GM19240 (cell line): ENCODE measurements around the gene TTC7B.
"Not testable (repeated sequence)": the region's sequence is repeated elsewhere in the genome, so short reads cannot be mapped to it uniquely, and the experiment has no call there.

ENCODE experiments used
- DNase-seq: peaks from one replicate; pipeline ENCODE4 v3.0.0; 2011; ENCODE audit warnings: low spot score; ENCODE audit not compliant: insufficient read length

Gene TTC7B

GRCh38 chr14:90830931-90831701, 14.9 kb upstream of the TTC7B start:
- DNase-seq, result no peak

DNA sequence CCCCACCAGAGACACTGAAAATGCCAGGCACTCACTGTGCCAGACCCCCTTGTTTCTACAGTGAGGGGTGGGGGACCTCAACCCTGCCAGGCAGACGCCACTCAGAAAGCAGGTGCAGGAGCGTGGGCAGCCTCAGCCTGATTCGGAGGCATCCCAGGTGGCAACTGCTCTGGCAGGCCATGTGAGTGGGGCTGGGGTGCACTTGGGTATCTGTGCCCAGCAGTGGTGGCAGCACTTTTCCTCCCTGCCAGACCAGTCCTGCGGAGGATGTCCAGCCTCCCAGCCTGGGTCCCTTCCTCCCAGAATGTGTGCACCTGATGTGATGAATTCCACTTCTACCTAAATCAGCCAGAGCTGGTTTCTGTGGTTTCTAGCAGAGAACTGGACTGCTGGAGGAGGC, 13.4 kb upstream of the TTC7B start:
- no peak for DNase-seq

DNA sequence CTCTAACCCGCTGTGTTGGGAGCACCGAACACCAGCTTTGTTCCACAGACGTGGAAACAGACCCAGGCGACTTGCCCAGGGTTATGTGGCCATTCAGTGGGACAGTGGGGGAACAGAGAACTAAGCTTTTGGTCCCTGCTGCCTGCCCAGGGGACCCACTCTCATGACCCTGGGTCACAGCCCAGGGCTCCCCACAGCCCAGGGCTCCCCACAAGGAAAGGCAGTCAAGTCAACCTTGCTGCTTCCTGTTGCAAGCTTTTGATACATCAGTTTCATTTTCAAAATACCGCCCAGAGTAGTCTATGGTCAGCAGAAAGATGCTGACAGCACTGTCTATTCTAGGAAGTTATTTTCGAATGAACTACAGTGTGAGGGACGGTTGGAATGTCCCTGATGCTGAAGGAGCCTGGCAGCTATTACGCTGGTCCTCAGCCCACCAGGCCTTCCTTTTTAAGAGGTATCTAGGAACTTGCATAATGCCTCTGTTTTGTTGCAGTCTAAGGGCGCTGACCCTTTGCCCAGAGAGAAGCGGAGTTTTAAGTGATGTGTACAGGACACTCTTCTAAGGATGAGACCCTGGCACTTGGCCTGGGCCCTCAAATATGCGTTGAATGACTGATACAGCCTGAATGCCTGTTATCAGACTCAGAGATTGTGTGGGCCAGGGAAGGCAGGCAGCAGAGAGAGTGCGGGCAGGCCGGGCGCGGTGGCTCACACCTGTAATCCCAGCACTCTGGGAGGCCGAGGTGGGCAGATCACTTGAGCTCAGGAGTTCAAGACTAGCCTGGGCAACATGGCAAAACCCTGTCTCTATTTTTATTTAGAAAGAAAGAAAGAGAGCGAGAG, 12.6 kb upstream of the TTC7B start:
- no peak for DNase-seq

- DNase-seq, result peak; percentile 84
These were observed 11.8 kb upstream of the TTC7B start for GRCh38 chr14:90827919-90828610.

GRCh38 chr14:90823542-90823941, 7.3 kb upstream of the TTC7B start:
- DNase-seq, result not testable (repeated sequence)

DNA sequence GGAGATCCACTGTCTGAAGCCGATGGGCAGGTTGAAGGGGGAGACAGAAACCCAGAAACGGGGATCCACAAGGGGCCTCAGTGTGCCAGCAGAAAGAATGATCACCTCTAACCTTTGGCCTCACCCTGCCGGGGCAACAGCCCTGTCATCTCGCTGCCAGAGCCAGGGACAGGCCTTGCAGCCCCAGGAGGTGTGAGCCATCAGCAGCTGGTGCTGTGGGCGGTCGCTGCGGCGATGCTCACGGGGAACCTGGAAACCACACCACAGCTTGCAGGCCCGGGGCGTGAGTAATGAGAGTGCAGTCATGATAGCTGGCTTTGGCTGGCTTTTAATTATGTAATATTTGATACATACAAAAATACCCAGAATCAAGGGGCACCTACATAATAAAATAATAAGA, 4.7 kb upstream of the TTC7B start:
- DNase-seq, result no peak

GRCh38 chr14:90819734-90820393, 3.6 kb upstream of the TTC7B start:
- DNase-seq, result no peak

DNA sequence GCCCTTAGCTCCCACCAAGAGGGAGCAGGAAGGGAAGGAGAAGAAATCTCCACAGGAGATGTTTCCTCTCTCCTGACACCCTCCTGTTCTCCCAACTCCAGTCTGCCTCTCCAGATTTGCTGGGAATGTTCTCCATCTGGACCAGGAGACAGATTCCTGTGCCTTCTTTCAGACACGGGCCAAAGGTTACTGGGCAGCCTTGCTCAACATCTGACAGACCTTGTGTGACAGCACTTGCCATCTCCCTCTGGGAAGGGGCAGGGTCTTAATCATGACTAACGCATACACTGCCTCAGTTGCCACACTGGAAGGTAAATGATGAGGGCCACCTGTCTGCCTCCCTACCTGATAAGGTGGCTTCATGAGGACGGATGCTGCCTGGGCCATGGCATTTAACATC, 2.5 kb upstream of the TTC7B start:
- no peak for DNase-seq

DNA sequence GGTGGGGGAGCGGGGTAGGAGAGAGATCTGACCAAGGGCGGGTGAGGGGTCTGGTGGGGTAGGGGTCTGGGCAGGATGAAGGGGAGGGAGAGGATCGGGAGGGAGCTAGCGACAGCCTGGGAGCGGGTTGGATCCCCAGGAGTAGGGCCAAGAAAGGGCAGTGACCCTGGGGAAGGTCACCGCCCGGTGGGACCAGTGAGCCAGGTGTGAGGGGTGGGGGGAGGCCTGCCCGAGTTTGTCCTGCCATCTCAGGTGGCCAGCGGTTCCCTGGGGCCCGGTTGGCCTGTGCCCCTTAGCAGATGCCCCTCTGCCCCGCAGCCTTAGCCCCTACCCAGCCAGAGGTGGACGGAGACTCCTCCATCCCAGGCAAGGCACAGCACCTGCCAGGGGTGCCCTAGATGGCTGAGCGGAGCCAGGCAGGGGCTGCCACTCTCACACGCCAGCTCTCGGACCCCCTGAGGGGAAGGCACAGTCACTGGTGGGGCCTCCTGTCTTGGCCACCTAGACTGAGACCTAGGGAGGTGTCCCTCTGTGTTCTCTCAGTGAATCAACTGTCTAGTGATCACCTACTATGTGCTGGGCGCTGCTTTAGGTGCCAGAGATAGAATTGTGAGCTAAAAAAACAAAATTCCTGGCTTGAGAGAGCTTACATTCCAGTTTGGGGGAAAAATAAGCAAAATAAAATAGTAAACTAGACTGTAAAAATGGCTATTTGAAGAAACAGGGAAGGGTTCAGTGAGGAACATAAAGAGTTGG, 629 bp upstream of the TTC7B start:
- no peak for DNase-seq

- no peak for DNase-seq
These were observed 733 bp downstream of the TTC7B start for GRCh38 chr14:90815572-90815821.

- no peak for DNase-seq
These were observed 1.2 kb downstream of the TTC7B start for GRCh38 chr14:90814806-90815571.

GRCh38 chr14:90813442-90813841, 2.8 kb downstream of the TTC7B start:
- DNase-seq, result no peak

GRCh38 chr14:90812109-90812508, 4.1 kb downstream of the TTC7B start:
- no peak for DNase-seq

- DNase-seq, result no peak
These were observed 4.6 kb downstream of the TTC7B start for GRCh38 chr14:90811641-90812040.

- no peak for DNase-seq
These were observed 5.4 kb downstream of the TTC7B start for GRCh38 chr14:90810806-90811205.

DNA sequence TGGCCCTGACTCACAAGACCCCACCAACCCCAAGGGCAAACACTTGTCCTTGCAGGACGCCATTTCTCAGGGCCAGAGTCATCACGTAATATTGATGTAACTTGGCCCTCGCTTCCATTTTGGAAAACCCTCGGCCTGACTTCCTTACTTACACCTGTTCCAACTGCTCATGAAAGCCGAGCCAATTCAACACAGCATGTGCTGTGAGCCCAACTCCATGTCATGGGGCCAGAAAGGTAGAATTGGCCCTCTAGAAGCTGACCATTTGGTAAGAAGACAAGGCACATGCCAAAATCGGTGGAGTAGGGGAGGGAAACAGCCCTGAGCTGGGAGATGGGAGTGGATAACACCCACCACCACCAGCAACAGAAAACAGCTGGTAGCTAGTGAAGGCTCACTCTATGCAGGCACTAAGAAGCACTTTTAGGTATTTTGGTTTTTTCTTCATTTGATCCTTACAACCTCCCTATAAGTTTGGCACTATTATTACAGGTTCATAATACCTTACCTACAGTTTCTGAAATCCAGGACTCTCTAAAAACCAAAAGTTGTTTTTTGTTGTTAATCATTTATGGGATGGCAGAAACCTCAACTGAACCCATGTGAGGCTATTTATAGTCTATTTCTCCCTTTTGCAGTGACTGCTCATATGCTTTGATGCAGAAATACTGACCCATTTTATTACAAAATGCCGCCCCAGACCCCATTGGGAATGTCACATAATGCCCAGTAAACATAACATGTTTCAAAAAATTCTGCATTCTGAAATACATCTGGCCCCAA, 6.5 kb downstream of the TTC7B start:
- DNase-seq, result no peak

- no peak for DNase-seq
These were observed 7.3 kb downstream of the TTC7B start for GRCh38 chr14:90808759-90809529.

- no peak for DNase-seq
These were observed 9.2 kb downstream of the TTC7B start for GRCh38 chr14:90807060-90807459.
